ENCODE results near the gene PLPP3. TPM values are rescaled to one million over a fixed set of nuclear protein-coding genes. Genes with fewer than 3 reads are reported as not detected.

Gene PLPP3
- 8.7 TPM for polyA plus RNA-seq (2013, experiment 1 of 2)
- polyA plus RNA-seq (2013, experiment 2 of 2) = 9.3 TPM

GRCh38 chr1:56578963-56579875, at the start of gene PLPP3:
Gene PLPP3 (minus strand): TSS chr1:56579563. CDS start chr1:56579016, 547 bp downstream.
- H2BK15ac ChIP-seq (replicated peaks; ENCODE audit: low read depth) = peak within 1 kb of the TSS; percentile 27
- H2BK5ac ChIP-seq (ENCODE audit: low read length) = no peak within 1 kb of the TSS
- H3K4me3 ChIP-seq (ENCODE audit: low read length) = peak within 1 kb of the TSS; percentile 74
- H3K9ac ChIP-seq (ENCODE audit: low read length) = peak within 1 kb of the TSS; percentile 82
- H3K4me1 ChIP-seq (ENCODE audit: control insufficient read depth, low read depth, low read length) = no peaks in the 10 kb centered on the region
- no peak within 1 kb of the TSS for H4K5ac ChIP-seq (ENCODE audit: low read length)
- peak within 1 kb of the TSS; percentile 75 for H3K18ac ChIP-seq (ENCODE audit: low read length)
- peak within 1 kb of the TSS; percentile 65 for H3K27ac ChIP-seq (ENCODE audit: low read depth, low read length)
- H3K4me2 ChIP-seq (ENCODE audit: low read length) = peak within 1 kb of the TSS; percentile 81
- H4K8ac ChIP-seq (ENCODE audit: low read depth, low read length) = no peak within 1 kb of the TSS
- H3K79me1 ChIP-seq (ENCODE audit: low read length) = peaks cover 4% of the 10 kb centered on the region
- no peaks in the 10 kb centered on the region for H3K36me3 ChIP-seq (ENCODE audit: control insufficient read depth, insufficient read depth, low read length)
- H3K27me3 ChIP-seq (ENCODE audit: insufficient read depth, low read length, poor library complexity) = no peaks in the 10 kb centered on the region
- H3K4ac ChIP-seq (ENCODE audit: low read depth, low read length) = peak within 1 kb of the TSS; percentile 38
- WGBS (ENCODE audit: extremely low coverage, insufficient coverage, low lambda C conversion rate) = no CpG with 5 or more reads among the region's 62 CpGs
- DNase-seq = peak; percentile 93
- peak within 1 kb of the TSS; percentile 91 for H3K23ac ChIP-seq (ENCODE audit: low read length)
- H2BK120ac ChIP-seq (ENCODE audit: low read depth, low read length) = no peak within 1 kb of the TSS
- peaks cover 20% of the 10 kb centered on the region for H3K79me2 ChIP-seq (ENCODE audit: control insufficient read depth, insufficient read depth, low read length)
- H3K56ac ChIP-seq (ENCODE audit: low read length) = peak within 1 kb of the TSS; percentile 87
- H2AK5ac ChIP-seq (ENCODE audit: low read length) = no peak within 1 kb of the TSS

- DNase-seq = peak; percentile 33
- Histone ChIP-seq H3K4ac (ENCODE audit: low read depth, low read length) (no peak overlapping the region), H3K18ac (ENCODE audit: low read length) (no peak overlapping the region), H3K27me3 (ENCODE audit: insufficient read depth, low read length, poor library complexity) (no peaks in the 10 kb centered on the region), H3K4me1 (ENCODE audit: control insufficient read depth, low read depth, low read length) (no peaks in the 10 kb centered on the region), H3K36me3 (ENCODE audit: control insufficient read depth, insufficient read depth, low read length) (no peaks in the 10 kb centered on the region), H3K79me1 (ENCODE audit: low read length) (no peaks in the 10 kb centered on the region), H3K27ac (ENCODE audit: low read depth, low read length) (no peak overlapping the region), H2BK5ac (ENCODE audit: low read length) (no peak overlapping the region), H3K79me2 (ENCODE audit: control insufficient read depth, insufficient read depth, low read length) (no peaks in the 10 kb centered on the region), H3K4me3 (ENCODE audit: low read length) (no peak overlapping the region), H3K56ac (ENCODE audit: low read length) (no peak overlapping the region), H2BK120ac (ENCODE audit: low read depth, low read length) (no peak overlapping the region), H3K4me2 (ENCODE audit: low read length) (no peak overlapping the region), H3K23ac (ENCODE audit: low read length) (no peak overlapping the region), H4K5ac (ENCODE audit: low read length) (no peak overlapping the region), H2BK15ac (replicated peaks; ENCODE audit: low read depth) (no peak overlapping the region), H3K9ac (ENCODE audit: low read length) (no peak overlapping the region), H4K8ac (ENCODE audit: low read depth, low read length) (no peak overlapping the region), H2AK5ac (ENCODE audit: low read length) (no peak overlapping the region)
- no CpG with 5 or more reads among the region's 3 CpGs for WGBS (ENCODE audit: extremely low coverage, insufficient coverage, low lambda C conversion rate)
Observed at GRCh38 chr1:56627636-56628039, 48.3 kb upstream of the PLPP3 start.

GRCh38 chr1:56627019-56627635, 47.8 kb upstream of the PLPP3 start:
- H3K23ac ChIP-seq (ENCODE audit: low read length) = no peak overlapping the region
- H3K4me3 ChIP-seq (ENCODE audit: low read length) = no peak overlapping the region
- no peaks in the 10 kb centered on the region for H3K4me1 ChIP-seq (ENCODE audit: control insufficient read depth, low read depth, low read length)
- H3K4ac ChIP-seq (ENCODE audit: low read depth, low read length) = no peak overlapping the region
- H3K18ac ChIP-seq (ENCODE audit: low read length) = no peak overlapping the region
- H2BK15ac ChIP-seq (replicated peaks; ENCODE audit: low read depth) = no peak overlapping the region
- H4K5ac ChIP-seq (ENCODE audit: low read length) = no peak overlapping the region
- no peak overlapping the region for H2BK120ac ChIP-seq (ENCODE audit: low read depth, low read length)
- no peaks in the 10 kb centered on the region for H3K79me1 ChIP-seq (ENCODE audit: low read length)
- no peak for DNase-seq
- no peak overlapping the region for H3K9ac ChIP-seq (ENCODE audit: low read length)
- H3K56ac ChIP-seq (ENCODE audit: low read length) = no peak overlapping the region
- no CpG with 5 or more reads among the region's 3 CpGs for WGBS (ENCODE audit: extremely low coverage, insufficient coverage, low lambda C conversion rate)
- H3K27ac ChIP-seq (ENCODE audit: low read depth, low read length) = no peak overlapping the region
- no peak overlapping the region for H3K4me2 ChIP-seq (ENCODE audit: low read length)
- no peaks in the 10 kb centered on the region for H3K36me3 ChIP-seq (ENCODE audit: control insufficient read depth, insufficient read depth, low read length)
- no peaks in the 10 kb centered on the region for H3K79me2 ChIP-seq (ENCODE audit: control insufficient read depth, insufficient read depth, low read length)
- H2AK5ac ChIP-seq (ENCODE audit: low read length) = no peak overlapping the region
- no peak overlapping the region for H2BK5ac ChIP-seq (ENCODE audit: low read length)
- no peaks in the 10 kb centered on the region for H3K27me3 ChIP-seq (ENCODE audit: insufficient read depth, low read length, poor library complexity)
- no peak overlapping the region for H4K8ac ChIP-seq (ENCODE audit: low read depth, low read length)

GRCh38 chr1:56626546-56626945, 47.2 kb upstream of the PLPP3 start:
- Histone ChIP-seq H3K4me3 (ENCODE audit: low read length) (no peak overlapping the region), H3K9ac (ENCODE audit: low read length) (no peak overlapping the region), H3K79me2 (ENCODE audit: control insufficient read depth, insufficient read depth, low read length) (no peaks in the 10 kb centered on the region), H4K8ac (ENCODE audit: low read depth, low read length) (no peak overlapping the region), H3K27ac (ENCODE audit: low read depth, low read length) (no peak overlapping the region), H3K56ac (ENCODE audit: low read length) (no peak overlapping the region), H3K4ac (ENCODE audit: low read depth, low read length) (no peak overlapping the region), H3K79me1 (ENCODE audit: low read length) (no peaks in the 10 kb centered on the region), H3K23ac (ENCODE audit: low read length) (no peak overlapping the region), H3K27me3 (ENCODE audit: insufficient read depth, low read length, poor library complexity) (no peaks in the 10 kb centered on the region), H2BK120ac (ENCODE audit: low read depth, low read length) (no peak overlapping the region), H3K18ac (ENCODE audit: low read length) (no peak overlapping the region), H3K36me3 (ENCODE audit: control insufficient read depth, insufficient read depth, low read length) (no peaks in the 10 kb centered on the region), H2BK15ac (replicated peaks; ENCODE audit: low read depth) (no peak overlapping the region), H2BK5ac (ENCODE audit: low read length) (no peak overlapping the region), H2AK5ac (ENCODE audit: low read length) (no peak overlapping the region), H3K4me2 (ENCODE audit: low read length) (no peak overlapping the region), H4K5ac (ENCODE audit: low read length) (no peak overlapping the region), H3K4me1 (ENCODE audit: control insufficient read depth, low read depth, low read length) (no peaks in the 10 kb centered on the region)
- no peak for DNase-seq

- Histone ChIP-seq H3K27me3 (ENCODE audit: insufficient read depth, low read length, poor library complexity) (no peaks in the 10 kb centered on the region), H2BK5ac (ENCODE audit: low read length) (no peak overlapping the region), H3K4ac (ENCODE audit: low read depth, low read length) (no peak overlapping the region), H3K4me2 (ENCODE audit: low read length) (no peak overlapping the region), H3K18ac (ENCODE audit: low read length) (no peak overlapping the region), H3K9ac (ENCODE audit: low read length) (no peak overlapping the region), H4K5ac (ENCODE audit: low read length) (no peak overlapping the region), H2AK5ac (ENCODE audit: low read length) (no peak overlapping the region), H3K79me1 (ENCODE audit: low read length) (no peaks in the 10 kb centered on the region), H3K27ac (ENCODE audit: low read depth, low read length) (no peak overlapping the region), H3K4me3 (ENCODE audit: low read length) (no peak overlapping the region), H3K23ac (ENCODE audit: low read length) (no peak overlapping the region), H3K4me1 (ENCODE audit: control insufficient read depth, low read depth, low read length) (no peaks in the 10 kb centered on the region), H4K8ac (ENCODE audit: low read depth, low read length) (no peak overlapping the region), H2BK15ac (replicated peaks; ENCODE audit: low read depth) (no peak overlapping the region), H3K56ac (ENCODE audit: low read length) (no peak overlapping the region), H2BK120ac (ENCODE audit: low read depth, low read length) (no peak overlapping the region), H3K79me2 (ENCODE audit: control insufficient read depth, insufficient read depth, low read length) (no peaks in the 10 kb centered on the region), H3K36me3 (ENCODE audit: control insufficient read depth, insufficient read depth, low read length) (no peaks in the 10 kb centered on the region)
- no CpG with 5 or more reads among the region's 5 CpGs for WGBS (ENCODE audit: extremely low coverage, insufficient coverage, low lambda C conversion rate)
- DNase-seq = no peak
Observed at GRCh38 chr1:56625819-56626440, 46.6 kb upstream of the PLPP3 start.

All from mesendoderm (in vitro differentiated cells).